Calu3 (cell line): ENCODE data around the gene ZNF726. TPM values are rescaled to one million over a fixed set of nuclear protein-coding genes. Genes with fewer than 3 reads are reported as not detected.
A peak's percentile ranks its signal among the peaks of the same experiment; 100 is the strongest.

Source experiments
- BruUV-seq: library from RNA; stranded (reverse); fragments of 400-500 nt; replicated peaks from 2 replicates; lab custom pipeline; 2021; lab: Mats Ljungman, UMichigan
- CTCF ChIA-PET: fragments of 300-600 bp; sonication (Branson Sonifier 250); formaldehyde crosslinking; loops from one replicate; lab custom pipeline; 2022; ENCODE audit warnings: antibody characterized with exemption; lab: Charles Lee
- DNase-seq: peaks from one replicate; pipeline ENCODE4 v3.0.0; 2022
- H3K27ac Mint-ChIP-seq: one replicate; pipeline ENCODE4 v1.8.0; 2022; ENCODE audit warnings: mixed read lengths; ENCODE audit not compliant: unreplicated experiment
- H3K27me3 Mint-ChIP-seq: one replicate; pipeline ENCODE4 v1.8.0; 2022; ENCODE audit warnings: mixed read lengths; ENCODE audit not compliant: unreplicated experiment
- H3K36me3 Mint-ChIP-seq: one replicate; pipeline ENCODE4 v1.8.0; 2022; ENCODE audit warnings: mild to moderate bottlenecking, moderate library complexity, mixed read lengths; ENCODE audit not compliant: insufficient read depth, unreplicated experiment
- H3K4me1 Mint-ChIP-seq: one replicate; pipeline ENCODE4 v1.8.0; 2022; ENCODE audit warnings: mild to moderate bottlenecking, low read depth, mixed read lengths; ENCODE audit not compliant: unreplicated experiment
- H3K4me3 Mint-ChIP-seq: one replicate; pipeline ENCODE4 v1.8.0; 2022; ENCODE audit warnings: mild to moderate bottlenecking, low read depth, moderate library complexity, mixed read lengths; ENCODE audit not compliant: unreplicated experiment
- H3K9me3 Mint-ChIP-seq: one replicate; pipeline ENCODE4 v1.8.0; 2022; ENCODE audit warnings: low read depth, mixed read lengths; ENCODE audit not compliant: unreplicated experiment
- intact Hi-C: fragments of 100-400 bp; cut with micrococcal nuclease; formaldehyde crosslinking; loops from one replicate; pipeline ENCODE4 v1.10.0; 2022; ENCODE audit not compliant: unreplicated experiment
- total RNA-seq: library from RNA; stranded (reverse); gene quantifications from 2 replicates; pipeline ENCODE4 v1.2.3, GENCODE V29; 2022
- TF ChIP-seq, protein P1 (sequence below): fragments of 200-600 bp; IDR thresholded peaks from one replicate; pipeline ENCODE4 v1.8.0; 2022; ENCODE audit warnings: antibody characterized with exemption; ENCODE audit not compliant: unreplicated experiment

Gene ZNF726
- total RNA-seq, 1 experiment from 2014 or later, result 9.7 TPM

DNA sequence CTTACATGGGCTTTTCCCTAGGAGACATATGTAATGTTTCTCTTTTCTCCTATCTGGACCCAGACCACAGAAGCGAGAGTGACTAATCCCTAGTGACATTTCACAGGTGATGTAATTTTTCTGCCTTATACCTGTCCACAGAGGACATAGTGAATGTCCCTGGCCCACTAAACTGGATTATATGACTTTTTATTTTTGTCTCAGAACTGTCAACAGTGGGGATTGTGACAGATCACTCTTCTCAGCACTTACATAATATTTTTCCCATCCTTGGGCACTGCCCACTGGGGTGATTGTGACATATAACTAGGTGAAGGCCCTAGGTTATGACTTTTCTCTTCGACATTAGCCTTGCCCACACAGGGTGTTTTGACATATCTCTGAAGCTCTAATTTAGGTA, 7.9 kb upstream of the ZNF726 start:
- TF ChIP-seq, protein P1, sequence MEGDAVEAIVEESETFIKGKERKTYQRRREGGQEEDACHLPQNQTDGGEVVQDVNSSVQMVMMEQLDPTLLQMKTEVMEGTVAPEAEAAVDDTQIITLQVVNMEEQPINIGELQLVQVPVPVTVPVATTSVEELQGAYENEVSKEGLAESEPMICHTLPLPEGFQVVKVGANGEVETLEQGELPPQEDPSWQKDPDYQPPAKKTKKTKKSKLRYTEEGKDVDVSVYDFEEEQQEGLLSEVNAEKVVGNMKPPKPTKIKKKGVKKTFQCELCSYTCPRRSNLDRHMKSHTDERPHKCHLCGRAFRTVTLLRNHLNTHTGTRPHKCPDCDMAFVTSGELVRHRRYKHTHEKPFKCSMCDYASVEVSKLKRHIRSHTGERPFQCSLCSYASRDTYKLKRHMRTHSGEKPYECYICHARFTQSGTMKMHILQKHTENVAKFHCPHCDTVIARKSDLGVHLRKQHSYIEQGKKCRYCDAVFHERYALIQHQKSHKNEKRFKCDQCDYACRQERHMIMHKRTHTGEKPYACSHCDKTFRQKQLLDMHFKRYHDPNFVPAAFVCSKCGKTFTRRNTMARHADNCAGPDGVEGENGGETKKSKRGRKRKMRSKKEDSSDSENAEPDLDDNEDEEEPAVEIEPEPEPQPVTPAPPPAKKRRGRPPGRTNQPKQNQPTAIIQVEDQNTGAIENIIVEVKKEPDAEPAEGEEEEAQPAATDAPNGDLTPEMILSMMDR, result no peak
- no peak for DNase-seq
- Mint-ChIP-seq H3K4me3 (no peak overlapping the region), H3K36me3 (no peaks in the 10 kb centered on the region), H3K4me1 (no peaks in the 10 kb centered on the region), H3K9me3 (peaks cover 15% of the 10 kb centered on the region), H3K27me3 (no peaks in the 10 kb centered on the region), H3K27ac (no peak overlapping the region)
- intact Hi-C loops, result no loop called here
- BruUV-seq, result no TSS peak
- CTCF ChIA-PET, result no interaction called here

DNA sequence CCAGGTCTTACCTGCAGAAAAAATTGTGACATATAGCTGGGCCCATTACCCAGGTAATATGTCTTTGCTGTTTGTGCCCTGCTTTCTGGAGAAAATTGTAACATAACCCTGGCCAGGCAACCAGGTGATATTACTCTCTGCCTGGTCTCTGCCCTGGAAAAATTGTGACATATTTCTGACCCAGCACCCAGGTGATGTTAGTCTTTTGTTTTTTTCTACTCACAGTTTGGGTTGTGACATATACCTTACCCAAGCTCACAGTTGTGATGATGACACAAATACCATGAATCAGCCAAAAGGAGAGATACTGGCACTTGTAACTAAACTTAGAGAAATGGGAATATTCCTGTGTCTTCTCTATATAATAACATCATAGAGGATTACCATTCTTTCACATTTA, 6.5 kb upstream of the ZNF726 start:
- Mint-ChIP-seq H3K27me3 (no peaks in the 10 kb centered on the region), H3K4me3 (no peak overlapping the region), H3K36me3 (no peaks in the 10 kb centered on the region), H3K4me1 (no peaks in the 10 kb centered on the region), H3K27ac (no peak overlapping the region), H3K9me3 (peaks cover 15% of the 10 kb centered on the region)
- TF ChIP-seq, protein P1, result no peak
- BruUV-seq, result no TSS peak
- CTCF ChIA-PET, result no interaction called here
- no peak for DNase-seq
- intact Hi-C loops, result no loop called here

DNA sequence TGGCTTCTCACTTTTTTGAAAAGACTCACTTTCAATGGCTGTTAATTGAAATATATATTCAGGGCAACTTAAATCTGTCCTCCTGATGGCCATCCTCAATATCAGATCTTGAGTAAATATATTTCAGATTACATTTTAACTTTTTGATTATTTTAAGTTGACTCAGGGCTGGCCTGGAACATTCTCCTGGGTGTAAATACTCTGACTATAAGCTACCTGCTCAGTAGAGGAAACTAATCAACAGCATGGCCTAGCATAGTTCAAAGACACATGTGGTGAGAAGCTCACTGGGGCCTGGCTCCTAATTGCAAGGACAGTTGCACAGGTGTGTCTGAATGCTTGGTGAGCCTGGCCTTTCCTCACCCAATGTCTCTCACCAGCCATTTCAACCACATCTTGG, 5.5 kb upstream of the ZNF726 start:
- no peak overlapping the region for H3K27ac Mint-ChIP-seq
- H3K27me3 Mint-ChIP-seq, result no peaks in the 10 kb centered on the region
- H3K36me3 Mint-ChIP-seq, result peaks cover under 1% of the 10 kb centered on the region
- DNase-seq, result no peak
- intact Hi-C loops, result no loop called here
- peaks cover 15% of the 10 kb centered on the region for H3K9me3 Mint-ChIP-seq
- no peak overlapping the region for H3K4me3 Mint-ChIP-seq
- no TSS peak for BruUV-seq
- CTCF ChIA-PET, result no interaction called here
- H3K4me1 Mint-ChIP-seq, result no peaks in the 10 kb centered on the region
- TF ChIP-seq, protein P1, result no peak

DNA sequence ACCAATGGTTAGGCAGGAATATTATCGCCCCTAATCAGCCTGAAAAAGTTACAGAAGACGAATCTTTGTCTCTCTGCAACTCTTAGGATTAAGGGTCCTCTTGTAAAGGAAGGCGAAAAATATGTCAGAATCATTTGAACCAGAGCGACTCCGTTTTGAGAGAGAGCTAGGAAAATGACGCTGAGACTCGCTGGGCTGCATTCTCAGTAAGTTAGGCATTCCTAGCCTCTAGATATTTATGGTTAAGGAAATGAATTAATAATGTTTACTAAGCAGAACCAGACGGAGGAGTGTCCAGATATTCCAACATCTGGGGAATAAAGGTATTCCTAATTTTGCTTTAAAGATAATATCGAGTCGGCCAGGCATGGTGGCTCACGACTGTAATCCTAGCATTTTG, 755 bp upstream of the ZNF726 start:
- Mint-ChIP-seq H3K27me3 (no peaks in the 10 kb centered on the region), H3K9me3 (peaks cover 11% of the 10 kb centered on the region), H3K4me3 (peak overlapping the region; percentile 93), H3K27ac (no peak overlapping the region), H3K4me1 (no peaks in the 10 kb centered on the region), H3K36me3 (peaks cover 11% of the 10 kb centered on the region)
- no TSS peak for BruUV-seq
- TF ChIP-seq, protein P1, result no peak
- CTCF ChIA-PET, result interaction anchor here (0.6 kb wide), 2 partner anchors 120 to 431 kb away, joined by 3 to 5 read pairs; no protein-coding TSS in a partner anchor
- no peak for DNase-seq
- intact Hi-C loops, result no loop called here
